HG03520 (cell line): Measurements from ENCODE around the gene ANKRD34B.

Experiments
- ATAC-seq: cut with Tn5 transposase; IDR thresholded peaks from one replicate; pipeline ENCODE4 v1.9.1; 2021; ENCODE audit warnings: mild to moderate bottlenecking, moderate library complexity; ENCODE audit not compliant: unreplicated experiment

Gene ANKRD34B

GRCh38 chr5:80573062-80573461, 3.0 kb upstream of the ANKRD34B start:
- ATAC-seq = no peak

DNA sequence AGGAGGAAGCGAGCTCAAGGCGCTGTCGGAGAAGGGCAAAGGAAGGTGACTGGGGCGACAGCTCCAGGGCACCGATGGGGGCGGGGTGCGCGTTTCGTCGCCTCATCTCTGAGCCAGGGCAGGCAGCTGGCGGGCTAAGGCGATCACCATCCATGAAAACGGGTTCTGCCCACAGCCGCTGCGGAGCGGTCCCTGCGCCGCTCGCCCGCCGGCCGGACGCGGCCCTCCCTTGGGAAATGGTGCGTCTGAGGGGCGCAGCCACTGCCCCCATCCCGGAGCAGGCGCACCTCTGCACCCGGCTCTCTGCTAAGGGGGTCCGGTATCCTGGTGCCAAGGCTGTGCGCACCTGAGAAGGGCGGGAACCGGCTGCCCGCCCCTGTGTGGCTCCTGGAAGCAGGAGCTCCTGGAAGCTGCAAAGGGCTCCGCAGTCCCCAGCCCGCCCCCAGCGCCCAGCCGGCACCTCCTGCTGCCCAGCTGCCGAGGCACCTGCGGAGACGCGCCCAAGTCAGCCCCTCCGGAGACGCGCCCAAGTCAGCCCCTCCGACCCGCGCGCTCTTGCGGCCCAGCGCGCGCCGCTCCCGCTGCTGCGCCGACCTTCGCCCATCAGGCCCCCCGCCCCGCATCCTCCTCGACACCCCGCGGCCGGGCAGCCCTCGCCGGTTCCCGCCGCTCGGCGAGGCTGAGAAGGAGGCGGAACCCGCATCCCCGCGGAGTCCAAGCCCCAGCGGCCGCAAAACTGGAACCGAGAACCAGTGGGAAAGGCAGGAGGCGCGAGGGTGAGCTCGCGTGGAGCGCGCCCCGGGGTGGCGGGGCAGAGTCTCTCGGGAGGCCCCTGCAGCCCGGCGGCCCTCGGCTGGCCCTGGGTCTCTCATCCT, 757 bp downstream of the ANKRD34B start:
- no peak for ATAC-seq

- no peak for ATAC-seq
These were observed 1.8 kb downstream of the ANKRD34B start for GRCh38 chr5:80568251-80568650.

DNA sequence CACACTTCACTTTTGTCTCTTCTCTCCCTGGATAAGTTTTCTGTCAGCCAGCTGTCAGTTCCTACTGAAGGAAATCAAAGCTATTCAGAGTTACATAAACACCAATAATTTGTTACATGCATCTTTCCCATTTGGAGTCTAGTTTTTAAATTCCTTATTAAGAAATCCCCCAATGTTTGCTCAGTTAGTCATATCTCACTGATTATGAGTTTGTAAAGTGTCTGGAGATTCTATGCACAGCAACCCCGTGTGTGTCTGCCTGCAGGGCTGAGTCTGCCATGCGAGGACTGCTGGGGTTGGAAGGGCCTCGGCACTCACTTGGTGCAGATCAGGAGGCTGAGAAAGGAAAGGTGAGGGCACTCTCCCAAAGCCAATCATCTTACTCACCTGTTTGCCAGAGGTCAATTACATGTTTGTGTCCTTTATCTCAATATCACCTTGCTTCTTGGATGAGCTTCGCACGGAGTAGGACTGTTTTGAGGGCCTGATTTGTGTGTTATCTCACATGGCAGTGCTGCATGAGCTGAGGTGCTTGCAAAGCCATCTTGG, 3.3 kb downstream of the ANKRD34B start:
- ATAC-seq = no peak

DNA sequence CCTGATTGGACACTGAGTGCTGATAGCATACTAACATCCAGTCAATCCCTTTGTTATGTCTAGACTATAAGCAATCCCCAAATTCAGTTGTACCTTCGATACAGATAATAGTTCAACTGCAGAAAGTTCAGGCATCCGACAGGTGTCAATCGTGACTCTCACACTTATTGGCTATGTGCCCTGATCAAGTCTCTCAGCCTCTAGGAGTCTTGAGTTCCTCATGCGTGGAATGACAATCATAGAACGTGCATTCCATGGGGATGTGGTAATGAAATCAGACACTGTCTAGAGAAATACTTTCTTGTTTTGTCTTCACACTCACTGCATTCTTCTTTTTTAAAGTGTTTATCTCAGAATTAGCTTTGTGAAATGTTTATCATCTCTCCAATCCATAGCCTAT, 4.8 kb downstream of the ANKRD34B start:
- no peak for ATAC-seq

DNA sequence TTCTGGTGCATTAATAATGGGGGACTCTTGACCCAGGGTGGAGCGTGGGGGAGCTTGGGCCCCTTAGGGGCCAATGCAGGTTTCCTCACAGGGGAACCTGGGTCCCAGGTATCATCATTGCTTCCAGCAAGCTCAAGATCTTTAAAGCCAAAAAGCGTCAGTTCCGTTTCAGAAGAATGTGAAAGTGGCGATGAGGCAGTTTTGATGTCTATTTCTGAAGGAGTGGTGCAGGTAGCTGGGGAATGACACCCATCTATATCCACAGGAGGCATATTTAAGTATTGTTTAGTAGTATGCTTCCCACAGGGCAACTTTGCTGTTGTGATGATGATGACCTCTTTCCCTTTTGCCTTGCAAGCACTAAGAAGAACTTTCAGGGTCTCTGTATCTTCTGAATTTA, 10.8 kb downstream of the ANKRD34B start:
- no peak for ATAC-seq

GRCh38 chr5:80555099-80555498, 15.0 kb downstream of the ANKRD34B start:
- ATAC-seq = no peak

DNA sequence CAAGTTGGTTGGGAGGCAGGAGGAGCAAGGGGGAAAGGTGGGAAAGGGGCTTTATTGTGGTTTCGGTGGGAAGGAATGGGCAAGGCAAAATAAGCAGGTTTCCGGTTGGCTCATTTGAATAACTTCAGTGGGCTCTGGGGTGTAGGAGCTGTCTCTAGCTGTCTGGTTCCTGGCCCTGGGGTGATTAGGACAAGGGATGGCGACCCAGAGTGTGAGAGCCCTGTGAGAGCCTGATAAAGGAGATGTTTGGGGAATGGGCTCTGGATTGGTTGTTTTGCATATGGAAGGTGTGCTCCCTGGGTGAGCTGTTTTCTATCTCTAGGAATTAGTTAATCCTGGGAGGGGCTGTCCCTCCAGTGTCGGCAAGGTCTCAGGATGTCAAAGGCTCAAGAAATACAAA, 15.4 kb downstream of the ANKRD34B start:
- ATAC-seq = no peak

DNA sequence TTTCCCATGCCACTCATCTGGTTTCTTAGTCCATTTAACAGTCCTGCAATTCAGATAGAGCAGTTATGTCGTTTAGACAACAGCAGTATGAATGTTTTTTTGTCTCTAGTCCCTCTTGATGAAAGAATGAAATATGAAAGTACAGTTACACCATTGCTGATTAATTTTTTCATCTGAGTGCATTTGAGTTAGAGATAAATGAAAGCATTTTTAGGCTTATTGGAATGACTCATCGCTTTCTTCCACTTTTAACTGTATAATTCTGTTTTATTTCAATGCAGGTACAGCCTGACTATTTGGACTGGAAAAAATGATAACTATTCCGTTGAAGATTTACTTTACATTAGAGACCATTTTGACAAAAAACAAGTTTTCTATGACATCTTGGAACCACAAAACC, 28.7 kb downstream of the ANKRD34B start:
- ATAC-seq = no peak

DNA sequence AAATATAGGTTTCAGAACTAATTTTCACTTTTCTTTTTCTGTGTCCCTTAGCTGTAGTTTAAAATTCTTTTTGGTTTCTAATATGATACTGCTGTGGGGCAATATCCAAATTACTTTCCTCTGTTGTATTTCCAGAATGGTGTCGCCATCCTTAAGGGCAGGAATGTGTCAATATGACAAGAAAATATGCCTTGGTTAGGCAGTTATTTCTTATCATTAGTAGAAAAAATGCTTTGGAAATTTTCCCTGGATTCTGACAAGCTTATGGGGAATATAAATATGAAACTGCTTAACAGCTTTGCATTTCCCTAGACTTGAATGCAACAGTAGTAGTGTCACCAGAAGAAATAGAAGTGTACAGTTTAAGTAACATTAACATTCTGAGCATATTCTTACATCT, 29.4 kb downstream of the ANKRD34B start:
- no peak for ATAC-seq

GRCh38 chr5:80516826-80517225, 53.3 kb downstream of the ANKRD34B start:
- ATAC-seq = no peak

DNA sequence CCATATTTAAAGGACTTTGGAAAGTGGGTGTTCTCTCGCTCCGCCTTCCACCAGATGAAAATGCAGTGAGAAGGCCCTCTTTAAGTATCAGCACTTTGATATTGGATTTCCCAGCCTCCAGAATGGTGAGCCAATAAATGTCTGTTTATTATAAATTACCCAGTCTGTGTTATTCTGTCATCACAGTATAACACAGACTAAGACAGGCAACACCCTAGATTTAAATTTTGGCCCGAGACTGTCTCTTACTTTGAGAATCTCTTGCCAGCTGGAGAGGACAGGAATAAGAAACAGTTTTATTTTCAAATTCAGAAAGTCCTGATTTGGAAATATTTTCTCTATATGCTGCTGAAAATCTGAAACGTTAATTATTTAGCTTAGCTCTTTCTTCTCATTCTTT, 60.7 kb downstream of the ANKRD34B start:
- ATAC-seq = no peak

GRCh38 chr5:80508844-80509243, 61.2 kb downstream of the ANKRD34B start:
- ATAC-seq = no peak

GRCh38 chr5:80507663-80508062, 62.4 kb downstream of the ANKRD34B start:
- no peak for ATAC-seq
